DMS53 treated with DMSO at 0.1 percent for 48 hours (cell line): ENCODE measurements around the gene PRR18.
"Not testable (repeated sequence)": the region's sequence is repeated elsewhere in the genome, so short reads cannot be mapped to it uniquely, and the experiment has no call there.

Source experiments
- DNase-seq: peaks from one replicate; lab custom pipeline; 2025; ENCODE audit not compliant: unreplicated experiment; lab: John Stamatoyannopoulos, UW

PRR18 gene, protein sequence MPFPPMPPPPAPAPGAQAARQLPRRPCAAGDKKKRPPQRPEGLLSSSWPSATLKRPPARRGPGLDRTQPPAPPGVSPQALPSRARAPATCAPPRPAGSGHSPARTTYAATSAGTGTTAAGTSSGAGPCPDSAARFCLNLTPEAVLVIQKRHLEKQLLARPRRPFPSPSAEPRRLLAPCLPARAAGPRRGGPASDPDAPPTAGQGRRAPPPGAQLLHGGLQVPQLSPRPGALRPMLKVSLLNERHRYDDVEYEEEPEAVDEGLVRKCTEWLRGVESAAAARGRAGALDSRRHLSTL

DNA sequence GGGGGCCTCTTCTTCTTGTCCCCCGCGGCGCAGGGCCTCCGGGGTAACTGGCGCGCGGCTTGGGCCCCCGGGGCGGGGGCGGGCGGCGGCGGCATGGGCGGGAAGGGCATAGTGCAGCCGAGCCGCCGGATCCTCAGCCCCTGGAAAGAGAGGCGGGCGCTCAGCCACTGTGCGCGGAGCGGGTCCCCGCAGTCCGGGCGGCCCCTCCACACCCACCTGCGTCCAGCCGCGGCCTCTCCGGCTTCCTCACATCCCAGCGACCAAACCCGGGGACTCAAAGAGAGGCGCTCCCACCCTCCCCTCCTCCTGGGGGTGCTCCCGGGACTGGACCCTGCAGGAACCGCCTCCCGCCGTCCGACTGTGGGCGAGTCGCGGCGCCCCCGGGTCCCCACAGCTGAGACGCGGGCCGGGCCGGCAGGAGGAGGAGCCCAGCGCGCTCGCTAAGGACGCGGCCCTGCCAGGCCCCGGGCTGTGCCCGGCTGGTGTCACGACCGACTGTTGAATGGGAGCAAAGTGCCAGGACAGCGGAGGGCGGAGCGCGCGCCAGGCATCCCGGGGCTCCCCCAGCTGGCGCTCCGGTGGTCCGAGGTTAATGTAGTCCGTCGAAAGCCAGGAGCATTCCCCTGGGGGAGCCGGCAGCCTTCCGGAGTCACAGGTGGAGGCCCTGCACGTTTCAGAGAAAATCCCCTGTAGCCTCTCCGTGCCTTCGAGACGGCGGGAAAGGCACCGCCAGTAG, at the start of gene PRR18:
Gene PRR18 (minus strand): TSS at position 360 of the 736 bp plus-strand sequence. CDS start 250 bp downstream, at position 110.
- peak; percentile 7 for DNase-seq

GRCh38 chr6:166355552-166355951, 47.4 kb upstream of the PRR18 start:
- DNase-seq: no peak

- no peak for DNase-seq
Measured at GRCh38 chr6:166354965-166355364, 46.8 kb upstream of the PRR18 start.

DNA sequence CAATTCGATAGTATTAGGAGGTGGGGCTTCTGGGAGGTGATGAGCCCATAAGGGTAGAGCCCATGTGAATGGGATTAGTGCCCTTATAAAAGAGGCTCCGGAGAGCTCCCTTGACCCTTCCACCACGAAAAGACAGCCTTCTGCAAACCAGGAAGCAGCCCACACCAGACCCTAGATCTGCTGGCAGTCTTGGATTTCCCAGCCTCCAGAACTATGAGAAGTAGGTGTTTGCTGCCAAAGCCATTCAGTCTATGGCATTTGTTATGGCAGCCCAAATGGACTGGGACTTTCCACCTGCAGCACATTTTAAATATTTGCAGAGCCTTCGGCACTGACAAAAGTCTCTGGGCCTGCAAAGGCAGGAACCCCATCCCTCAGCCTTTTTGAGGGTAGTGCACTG, 46.0 kb upstream of the PRR18 start:
- DNase-seq: no peak

GRCh38 chr6:166353507-166353906, 45.3 kb upstream of the PRR18 start:
- no peak for DNase-seq

- DNase-seq: no peak
Measured at GRCh38 chr6:166352923-166353322, 44.7 kb upstream of the PRR18 start.

DNA sequence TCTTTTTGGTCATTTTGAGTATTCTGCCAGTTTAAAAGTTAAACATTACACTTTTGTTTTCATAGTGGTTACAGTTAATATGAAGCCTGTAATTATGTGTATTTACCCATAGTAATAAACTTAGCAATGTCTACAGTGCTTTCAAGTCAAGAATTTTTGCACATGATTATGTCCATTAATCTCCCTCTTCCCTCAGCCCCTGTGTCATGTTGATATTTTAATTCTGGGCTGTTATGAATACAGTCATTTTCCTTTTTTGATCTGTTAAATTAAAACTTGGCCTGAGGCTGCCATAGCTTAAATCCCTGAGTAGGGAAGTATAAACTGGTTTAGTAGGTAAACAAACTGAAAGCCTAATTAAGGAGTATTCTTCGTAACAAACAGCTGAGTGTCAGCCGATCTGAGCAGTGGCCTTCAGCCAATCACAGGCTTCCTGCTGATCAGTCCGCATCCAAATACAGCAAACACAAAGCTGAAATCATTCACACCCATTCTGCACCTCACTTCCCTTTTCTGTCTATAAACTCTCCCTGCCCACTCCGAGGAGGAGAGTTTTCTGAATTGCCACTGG, 43.6 kb upstream of the PRR18 start:
- DNase-seq: no peak

- no peak for DNase-seq
Measured at GRCh38 chr6:166348305-166348949, 40.2 kb upstream of the PRR18 start.

DNA sequence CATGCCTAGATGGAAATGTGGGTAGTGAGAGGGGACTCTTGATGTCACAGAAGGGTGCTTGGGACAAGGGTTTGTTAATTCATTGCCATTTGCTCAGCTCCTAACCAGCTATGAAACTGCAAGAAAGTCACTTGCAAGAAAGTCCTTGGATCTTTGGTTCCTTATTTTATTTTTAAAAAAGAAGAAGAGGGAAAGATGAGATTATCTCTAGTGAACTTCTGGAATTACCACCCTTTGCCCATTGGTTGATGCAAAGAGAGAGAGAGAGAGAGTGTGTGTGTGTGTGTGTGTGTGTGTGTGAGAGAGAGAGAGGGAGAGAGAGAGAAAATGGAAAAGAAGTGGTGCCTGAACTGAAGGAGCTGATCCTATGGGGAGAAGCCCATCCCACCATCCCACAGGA, 38.8 kb upstream of the PRR18 start:
- no peak for DNase-seq

GRCh38 chr6:166346449-166346848, 38.3 kb upstream of the PRR18 start:
- DNase-seq: no peak

GRCh38 chr6:166345672-166346071, 37.5 kb upstream of the PRR18 start:
- not testable (repeated sequence) for DNase-seq

DNA sequence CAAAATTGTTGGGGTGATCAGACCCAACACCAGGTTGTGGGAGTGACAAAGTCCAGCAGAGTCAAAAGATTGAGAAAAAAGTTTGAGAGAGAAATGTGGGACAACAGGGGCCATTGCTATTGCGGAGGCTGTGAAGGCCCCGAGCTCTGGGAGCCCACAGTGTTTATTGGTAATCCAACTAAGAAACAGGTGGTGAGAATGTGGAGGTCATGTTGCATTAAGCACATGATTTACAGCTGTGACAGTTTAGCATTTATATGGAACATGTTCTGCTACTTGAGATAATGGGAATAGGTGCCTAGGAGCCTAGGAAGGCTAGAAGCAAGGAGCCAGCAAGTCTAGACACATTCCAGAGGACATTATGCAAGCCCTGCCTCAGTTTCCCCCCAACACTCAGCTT, 36.7 kb upstream of the PRR18 start:
- DNase-seq: not testable (repeated sequence)

- DNase-seq: no peak
Measured at GRCh38 chr6:166344240-166344639, 36.0 kb upstream of the PRR18 start.

- DNase-seq: no peak
Measured at GRCh38 chr6:166343150-166343487, 34.9 kb upstream of the PRR18 start.

GRCh38 chr6:166342349-166343149, 34.4 kb upstream of the PRR18 start, which contains the start of gene SFT2D1:
SFT2D1 (minus strand) TSS chr6:166342545; CDS start chr6:166342481, 64 bp downstream.
- peak; percentile 48 for DNase-seq

- no peak for DNase-seq
Measured at GRCh38 chr6:166341977-166342348, 33.8 kb upstream of the PRR18 start.

- DNase-seq: no peak
Measured at GRCh38 chr6:166341464-166341863, 33.3 kb upstream of the PRR18 start.

DNA sequence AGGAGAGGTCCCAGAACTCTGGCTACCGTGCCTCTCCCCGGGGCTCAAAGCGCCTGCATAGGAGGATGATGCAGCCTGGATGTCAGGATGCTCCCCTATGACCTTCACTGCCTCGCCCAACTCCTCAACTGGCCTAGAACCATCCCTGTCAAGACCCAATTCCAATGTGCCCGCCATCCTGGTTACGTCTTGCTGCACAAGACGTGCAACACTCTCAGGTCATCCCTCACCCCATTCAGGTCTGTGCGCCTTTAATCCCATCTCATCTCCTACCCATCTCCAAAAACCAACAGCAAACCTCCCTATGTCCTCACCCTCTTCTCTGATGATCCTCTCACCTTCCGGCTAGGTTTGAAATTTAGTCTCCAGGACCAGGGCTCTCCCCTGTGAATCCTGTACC, 30.7 kb upstream of the PRR18 start:
- DNase-seq: no peak

DNA sequence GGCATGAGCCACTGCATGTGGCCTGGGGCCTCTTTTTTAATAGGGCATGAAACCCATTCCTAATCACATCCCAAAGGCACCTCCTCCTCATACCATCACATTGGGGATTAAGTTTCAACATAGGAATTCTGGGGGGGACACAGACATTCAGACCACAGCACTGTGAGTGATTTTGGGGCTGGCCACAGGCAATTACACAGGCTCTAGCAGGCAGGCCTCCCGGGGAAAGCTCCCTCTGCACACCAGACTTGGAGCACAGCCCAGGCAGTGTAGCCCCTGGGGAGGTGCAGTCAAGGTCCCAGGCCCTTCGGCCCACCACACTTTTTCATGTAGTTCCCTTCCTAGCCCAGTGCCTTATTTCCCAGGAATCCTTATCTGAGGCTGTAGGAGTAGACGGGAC, 28.7 kb upstream of the PRR18 start:
- DNase-seq: no peak

- no peak for DNase-seq
Measured at GRCh38 chr6:166335378-166336302, 27.4 kb upstream of the PRR18 start.
